Colonic mucosa (tissue), 4 donors: ENCODE data around the gene NOL4L. TPM values are rescaled to one million over a fixed set of nuclear protein-coding genes. Genes with fewer than 3 reads are reported as not detected.

Source experiments
- DNase-seq: peaks from one replicate; pipeline ENCODE4 v3.0.0-alpha.2; 2020
- H3K27ac ChIP-seq: fragments of 200-600 bp; one replicate; pipeline ENCODE4 v1.8.0; 2021
- H3K27me3 ChIP-seq: fragments of 200-600 bp; one replicate; pipeline ENCODE4 v1.8.0; 2021
- H3K36me3 ChIP-seq: fragments of 200-600 bp; one replicate; pipeline ENCODE4 v1.8.0; 2021
- H3K4me1 ChIP-seq: fragments of 200-600 bp; one replicate; pipeline ENCODE4 v1.8.0; 2021; ENCODE audit warnings: mild to moderate bottlenecking
- H3K4me3 ChIP-seq: fragments of 200-600 bp; one replicate; pipeline ENCODE4 v1.8.0; 2021
- H3K9ac ChIP-seq, 2 donors: one replicate each; pipeline ENCODE4 v1.7.0; 2013; ENCODE audit warnings: control low read depth in 2 of 2, low read depth in 2 of 2, low read length in 2 of 2
- H3K9me3 ChIP-seq: fragments of 200-600 bp; one replicate; pipeline ENCODE4 v1.8.0; 2021
- CTCF ChIP-seq: fragments of 200-600 bp; IDR thresholded peaks from one replicate; pipeline ENCODE4 v1.8.0; 2022; ENCODE audit warnings: antibody characterized with exemption, mild to moderate bottlenecking
- intact Hi-C: fragments of 100-400 bp; cut with DNase I; formaldehyde crosslinking; loops from one replicate; pipeline ENCODE4 v1.14.1; 2022
- total RNA-seq, 2 donors: library from RNA; stranded (reverse); fragmentation: NEBNext Ultra II Directional in 1 of 2; extraction: Animal tissue kit (Norgen Biotek cat#: 25700) in 1 of 2; gene quantifications; one replicate each; pipeline ENCODE4 v1.2.1, GENCODE V29; 2021
- donor health status: healthy.
- donor health status: DM: no; HTN: no; CAD: no.
- donor health status: DM: no; HTN: no; CAD: no.

The NOL4L gene
- total RNA-seq, 2 donors from 2014 or later: 54.2 to 58.0 TPM

- intact Hi-C loops: no loop called here
- DNase-seq: no peak
- Histone ChIP-seq H3K4me1 (no peaks in the 10 kb centered on the region), H3K27me3 (no peaks in the 10 kb centered on the region), H3K27ac (no peak overlapping the region), H3K9ac (no peak overlapping the region), H3K4me3 (no peak overlapping the region), H3K36me3 (no peaks in the 10 kb centered on the region), H3K9me3 (no peaks in the 10 kb centered on the region)
- TF ChIP-seq CTCF: no peak
Observed at GRCh38 chr20:32621071-32621890, 36.1 kb upstream of the NOL4L start.

GRCh38 chr20:32619586-32619985 is 34.5 kb upstream of the NOL4L start:
- Histone ChIP-seq H3K27ac (no peak overlapping the region), H3K4me1 (no peaks in the 10 kb centered on the region), H3K9ac (no peak overlapping the region), H3K4me3 (no peak overlapping the region), H3K27me3 (no peaks in the 10 kb centered on the region), H3K9me3 (no peaks in the 10 kb centered on the region), H3K36me3 (no peaks in the 10 kb centered on the region)
- no peak for DNase-seq
- intact Hi-C loops: no loop called here
- no peak for TF ChIP-seq CTCF

- intact Hi-C loops: no loop called here
- DNase-seq: no peak
- no peak overlapping the region for H3K4me3 ChIP-seq
- no peaks in the 10 kb centered on the region for H3K9me3 ChIP-seq
- no peaks in the 10 kb centered on the region for H3K36me3 ChIP-seq
- no peak overlapping the region for H3K9ac ChIP-seq
- H3K27ac ChIP-seq: no peak overlapping the region
- no peaks in the 10 kb centered on the region for H3K27me3 ChIP-seq
- no peaks in the 10 kb centered on the region for H3K4me1 ChIP-seq
- TF ChIP-seq CTCF: no peak
Observed at GRCh38 chr20:32614772-32615171, 29.6 kb upstream of the NOL4L start.

- Histone ChIP-seq H3K27me3 (no peaks in the 10 kb centered on the region), H3K36me3 (no peaks in the 10 kb centered on the region), H3K27ac (no peak overlapping the region), H3K4me3 (no peak overlapping the region), H3K9ac (no peak overlapping the region), H3K4me1 (no peaks in the 10 kb centered on the region), H3K9me3 (no peaks in the 10 kb centered on the region)
- no peak for DNase-seq
- intact Hi-C loops: no loop called here
- no peak for TF ChIP-seq CTCF
Observed at GRCh38 chr20:32614303-32614702, 29.2 kb upstream of the NOL4L start.

GRCh38 chr20:32613192-32614053 is 28.3 kb upstream of the NOL4L start:
- Histone ChIP-seq H3K9ac (no peak overlapping the region), H3K36me3 (no peaks in the 10 kb centered on the region), H3K27ac (no peak overlapping the region), H3K4me3 (no peak overlapping the region), H3K9me3 (no peaks in the 10 kb centered on the region), H3K4me1 (no peaks in the 10 kb centered on the region), H3K27me3 (no peaks in the 10 kb centered on the region)
- DNase-seq: no peak
- intact Hi-C loops: no loop called here
- no peak for TF ChIP-seq CTCF
